Astrocyte of the hippocampus (primary cell): ENCODE data around the gene GGACT.
A peak's percentile ranks its signal among the peaks of the same experiment; 100 is the strongest.

ENCODE experiments used
- DNase-seq: peaks from one replicate; pipeline ENCODE4 v3.0.0; 2011; ENCODE audit warnings: low read depth, low spot score

Gene GGACT

GRCh38 chr13:100549316-100549715 is 39.3 kb downstream of the GGACT start:
- no peak for DNase-seq

GRCh38 chr13:100547791-100548201 is 40.8 kb downstream of the GGACT start:
- DNase-seq, result peak; percentile 42

DNA sequence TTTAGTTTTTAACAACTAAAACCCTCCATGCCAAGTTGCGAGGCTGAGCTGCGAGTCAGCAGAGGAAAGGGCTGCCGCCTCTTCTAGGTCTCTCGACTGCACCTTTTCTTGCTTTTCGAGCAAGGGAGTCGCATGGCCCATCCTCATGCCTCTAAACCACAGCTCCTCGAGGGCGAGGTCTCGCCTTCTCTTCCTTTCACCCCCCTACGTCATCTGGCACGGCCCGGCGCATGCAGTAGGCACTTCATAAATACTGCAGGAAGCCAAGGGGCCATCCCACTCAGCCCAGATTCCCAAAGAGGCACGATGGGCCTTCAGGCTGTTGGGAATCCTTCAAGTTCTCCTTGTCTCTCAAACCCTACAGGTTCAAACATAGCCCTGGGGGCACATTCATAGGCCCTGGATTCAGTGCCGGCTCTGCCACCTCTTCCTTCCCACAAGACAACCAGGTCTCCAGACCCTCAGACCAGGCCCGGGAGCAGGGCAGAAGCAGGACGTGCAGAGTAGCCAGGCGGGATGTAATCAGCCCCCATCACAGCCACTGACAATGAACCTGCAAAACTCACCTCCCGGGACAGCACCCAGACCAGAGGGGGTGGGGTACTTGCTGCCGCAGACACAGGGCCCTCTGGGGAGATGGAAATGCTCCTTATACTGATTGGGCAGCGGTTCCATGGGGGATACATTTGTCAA is 41.7 kb downstream of the GGACT start:
- no peak for DNase-seq

DNA sequence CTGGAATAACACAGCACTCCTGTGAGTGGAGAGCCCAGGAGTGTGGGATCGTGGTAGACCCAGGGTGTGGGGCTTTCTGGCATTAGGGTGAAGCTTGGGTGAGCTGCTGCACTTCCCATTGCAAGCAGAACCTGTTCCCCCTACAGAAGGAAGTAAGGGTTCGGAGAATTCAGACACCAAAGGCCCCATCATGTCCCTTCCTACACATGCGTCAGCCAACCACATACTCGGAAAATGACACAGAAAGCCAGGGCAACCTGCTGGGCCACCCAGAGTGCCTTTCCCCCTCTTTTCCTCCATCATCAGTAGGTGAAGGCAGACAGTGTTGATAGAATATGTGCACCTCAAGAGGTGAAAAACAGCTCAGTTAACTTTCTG is 42.9 kb downstream of the GGACT start:
- DNase-seq, result no peak

- no peak for DNase-seq
These were observed 43.5 kb downstream of the GGACT start for GRCh38 chr13:100544866-100545683.

DNA sequence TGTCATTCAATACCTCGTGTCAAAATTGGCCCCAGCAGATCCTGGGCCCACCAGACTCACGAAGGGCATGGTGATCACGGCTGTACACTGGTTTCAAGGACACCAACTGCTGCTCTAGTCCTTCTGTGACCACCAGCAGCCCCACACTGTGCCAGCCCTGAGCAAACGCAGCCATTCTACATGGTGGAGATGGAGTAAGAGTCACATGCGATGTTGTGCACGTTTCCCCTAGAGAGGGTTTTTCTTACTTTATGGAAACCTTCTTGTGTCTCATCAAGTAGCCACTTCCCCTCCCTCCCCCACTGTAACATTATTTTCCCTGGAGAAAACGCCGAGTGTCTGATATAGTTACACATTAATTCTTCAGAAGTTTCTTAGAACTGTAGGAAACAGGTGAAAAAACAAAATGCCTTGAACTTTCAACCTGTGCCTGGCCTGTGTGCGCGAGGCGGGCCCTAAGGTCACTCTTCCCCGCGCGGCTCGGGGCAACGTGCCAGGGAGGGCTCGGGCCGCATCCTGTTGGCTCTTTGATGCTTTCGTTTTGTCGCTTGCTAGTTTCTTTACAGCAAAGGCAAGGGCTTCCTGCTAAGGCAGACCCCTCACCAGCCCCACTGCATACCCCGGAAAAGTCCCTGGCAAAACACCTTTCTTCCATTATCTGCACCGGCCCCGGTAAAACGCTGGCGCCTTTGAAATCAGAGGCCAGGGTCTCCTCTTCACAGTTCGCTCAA is 44.6 kb downstream of the GGACT start:
- no peak for DNase-seq

- DNase-seq, result peak; percentile 43
These were observed 45.8 kb downstream of the GGACT start for GRCh38 chr13:100542826-100543156.

DNA sequence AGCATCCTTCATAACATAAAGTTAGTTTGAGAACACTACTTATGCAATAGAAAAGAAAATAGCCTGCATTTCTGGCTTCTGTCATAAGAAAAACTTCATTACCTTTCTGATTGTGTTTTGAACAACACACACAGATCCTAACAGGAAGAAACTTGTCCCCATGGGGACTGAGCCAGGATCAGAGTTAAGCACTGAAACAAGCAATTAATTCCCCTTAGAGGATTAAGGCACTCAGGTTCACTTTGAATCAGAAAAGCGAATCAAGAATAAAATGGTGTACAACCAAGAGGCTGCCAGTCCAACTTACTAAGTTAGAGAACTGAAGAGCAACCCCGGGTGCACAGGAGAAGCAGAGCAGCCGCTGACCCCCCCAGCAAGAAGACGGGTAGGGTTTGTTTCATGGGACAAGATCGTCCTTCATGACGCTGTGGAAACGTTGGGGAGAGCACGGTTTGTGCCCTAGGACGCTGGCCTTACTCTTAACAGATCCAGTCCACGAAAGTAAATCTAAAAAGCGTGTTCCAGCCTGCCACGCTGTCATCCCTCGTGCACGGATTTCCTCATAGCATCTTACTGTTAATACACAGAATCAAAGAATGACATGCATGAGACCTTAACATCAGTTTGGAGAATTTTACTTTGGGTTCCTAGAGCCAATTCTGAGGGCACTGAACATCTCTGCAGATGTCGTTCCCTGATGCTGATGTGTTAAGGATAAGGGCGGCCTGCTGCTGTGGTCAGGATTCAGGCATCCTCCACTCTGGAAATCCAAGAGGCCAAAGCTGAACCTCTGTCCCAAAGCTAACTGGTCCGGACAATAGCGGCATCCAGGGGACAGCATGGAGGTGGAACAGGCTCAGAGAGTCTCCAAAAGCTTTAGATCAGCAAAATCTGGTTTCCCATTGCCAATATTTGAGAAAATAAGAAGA is 46.4 kb downstream of the GGACT start:
- no peak for DNase-seq

DNA sequence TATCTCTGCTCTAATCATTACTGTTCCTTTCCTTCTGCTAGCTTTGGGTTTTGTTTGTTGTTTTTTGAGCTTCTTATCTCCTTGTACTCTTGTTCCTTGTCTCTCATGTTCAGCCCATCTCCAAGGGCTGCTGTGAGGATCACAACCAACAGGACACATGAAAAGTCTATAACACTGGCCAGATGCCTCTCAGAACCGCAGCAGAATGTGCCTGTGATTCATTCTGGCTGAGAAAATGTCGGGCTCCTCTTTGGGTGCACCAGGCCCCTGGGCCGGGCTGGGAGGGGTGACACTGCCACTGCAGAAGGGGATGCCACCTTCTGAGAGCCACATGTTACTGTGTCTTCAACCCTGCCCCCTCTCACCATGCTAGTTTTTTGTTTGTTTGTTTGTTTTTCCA is 48.0 kb downstream of the GGACT start:
- DNase-seq, result no peak

- no peak for DNase-seq
These were observed 50.6 kb downstream of the GGACT start for GRCh38 chr13:100537951-100538462.

DNA sequence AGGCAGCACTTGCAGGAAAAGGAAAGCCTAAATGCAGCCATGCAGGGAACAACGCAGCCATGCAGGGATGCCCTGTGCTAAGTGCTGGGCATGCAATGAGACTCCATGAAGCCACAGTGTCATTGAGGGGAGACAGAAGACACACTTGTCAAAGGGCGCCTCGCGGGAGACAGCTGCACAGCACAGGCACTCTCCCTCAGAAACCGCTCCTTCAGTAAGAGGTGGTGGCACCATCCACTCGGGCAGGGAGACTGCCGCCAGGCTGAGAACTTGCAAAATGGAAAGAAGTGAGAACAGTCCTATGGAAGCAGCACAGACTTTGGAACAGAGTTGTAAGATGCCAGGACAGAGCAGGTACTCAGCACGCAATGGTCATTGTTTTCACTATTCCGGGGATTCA is 51.1 kb downstream of the GGACT start:
- no peak for DNase-seq

DNA sequence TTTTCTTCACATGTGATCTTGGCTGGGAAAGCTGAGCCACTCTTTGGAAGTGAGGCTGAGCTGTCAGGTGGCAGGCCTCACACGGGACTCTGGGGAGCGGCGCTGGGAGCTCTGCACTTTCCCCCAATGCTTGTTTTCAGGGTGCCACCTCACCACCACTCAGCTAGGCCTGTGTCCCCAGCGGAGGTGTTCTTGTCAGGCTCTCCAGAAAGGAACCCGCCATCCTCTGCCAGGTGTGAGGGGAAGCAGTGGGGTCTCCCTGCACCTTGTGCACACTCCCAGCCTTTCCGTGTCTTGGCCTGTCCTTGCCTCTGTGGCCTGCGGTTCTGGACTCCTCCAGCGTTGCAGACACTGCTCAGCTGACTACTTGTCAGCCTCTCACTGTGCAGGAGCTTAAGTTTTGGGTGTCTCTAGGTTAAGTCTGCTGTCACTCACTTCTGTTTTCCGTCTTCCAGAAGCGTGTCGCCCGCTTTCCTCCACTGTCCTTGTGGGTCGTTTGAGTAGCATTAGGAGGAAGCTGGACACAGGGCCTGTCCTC is 51.9 kb downstream of the GGACT start:
- no peak for DNase-seq

GRCh38 chr13:100535426-100536135 is 53.0 kb downstream of the GGACT start:
- no peak for DNase-seq

DNA sequence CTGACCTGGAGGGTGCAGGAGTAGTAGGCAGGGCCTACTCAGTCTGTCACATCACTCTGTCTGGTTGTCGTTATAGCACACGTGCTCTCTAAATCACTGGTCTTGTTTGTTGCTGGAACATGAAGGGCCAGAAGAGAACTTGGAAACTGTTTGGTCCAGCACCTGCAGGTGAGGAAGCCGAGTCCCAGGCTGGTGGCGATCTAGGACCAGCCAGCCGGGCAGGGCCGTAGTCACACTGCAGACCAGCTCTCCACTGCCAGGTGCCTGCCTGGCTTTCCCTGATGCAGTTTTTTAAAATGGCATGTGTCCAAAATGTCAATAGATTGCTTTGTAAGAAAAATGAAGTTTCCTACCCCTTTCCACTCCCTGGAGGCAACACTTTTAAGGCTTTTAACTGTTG is 53.7 kb downstream of the GGACT start:
- no peak for DNase-seq

- no peak for DNase-seq
These were observed 54.3 kb downstream of the GGACT start for GRCh38 chr13:100534147-100534843.

DNA sequence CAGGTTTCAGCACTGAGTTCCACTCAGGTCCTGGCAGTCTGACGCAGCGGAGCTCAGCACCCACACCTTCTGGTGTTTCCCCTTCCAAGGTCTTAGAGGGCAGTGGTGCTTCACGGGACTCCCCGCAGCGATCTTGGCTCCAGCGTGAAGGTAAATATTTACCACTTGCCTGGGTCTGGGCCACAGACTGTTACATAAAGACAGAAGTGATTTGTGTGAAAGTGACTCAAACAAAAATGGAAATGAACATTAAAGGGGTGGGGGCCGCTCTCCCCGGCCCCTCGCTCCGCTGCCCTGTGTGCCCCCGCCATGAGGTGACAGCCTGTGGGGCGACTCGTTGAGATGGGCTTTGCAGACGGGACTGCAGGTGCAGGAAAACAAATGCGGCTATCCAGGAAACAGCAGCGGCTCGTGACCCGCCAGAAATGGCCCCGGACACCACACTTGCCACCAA is 55.0 kb downstream of the GGACT start:
- DNase-seq, result no peak

DNA sequence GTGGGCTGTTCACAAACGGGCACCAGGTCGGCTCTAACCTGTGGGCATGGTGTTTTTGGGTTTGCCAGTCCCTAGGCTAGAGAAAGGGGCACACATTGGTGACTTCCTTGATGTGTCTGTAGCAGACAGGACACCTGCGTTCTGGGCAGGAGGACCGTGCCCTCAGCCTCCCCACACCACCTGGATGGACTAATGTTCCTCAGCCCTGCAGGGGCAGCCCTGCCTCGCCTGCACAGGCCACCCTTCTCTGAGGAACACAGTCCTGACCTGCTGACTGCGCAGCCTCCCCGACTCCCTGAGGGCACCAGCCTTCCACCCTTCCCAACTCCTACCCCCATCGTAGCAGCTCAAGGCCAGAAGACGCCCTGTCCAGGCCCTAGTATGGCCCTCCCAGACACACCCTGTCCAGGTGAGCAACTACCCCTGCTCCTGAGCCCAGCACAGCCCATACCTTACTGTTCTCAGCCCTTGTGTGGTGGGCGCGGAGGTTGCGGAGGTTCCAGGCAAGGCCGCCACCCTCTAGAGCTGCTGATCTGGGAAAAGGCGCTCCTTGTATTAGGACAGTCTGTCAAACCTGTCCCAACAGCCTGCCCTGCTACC is 55.7 kb downstream of the GGACT start:
- DNase-seq, result no peak

DNA sequence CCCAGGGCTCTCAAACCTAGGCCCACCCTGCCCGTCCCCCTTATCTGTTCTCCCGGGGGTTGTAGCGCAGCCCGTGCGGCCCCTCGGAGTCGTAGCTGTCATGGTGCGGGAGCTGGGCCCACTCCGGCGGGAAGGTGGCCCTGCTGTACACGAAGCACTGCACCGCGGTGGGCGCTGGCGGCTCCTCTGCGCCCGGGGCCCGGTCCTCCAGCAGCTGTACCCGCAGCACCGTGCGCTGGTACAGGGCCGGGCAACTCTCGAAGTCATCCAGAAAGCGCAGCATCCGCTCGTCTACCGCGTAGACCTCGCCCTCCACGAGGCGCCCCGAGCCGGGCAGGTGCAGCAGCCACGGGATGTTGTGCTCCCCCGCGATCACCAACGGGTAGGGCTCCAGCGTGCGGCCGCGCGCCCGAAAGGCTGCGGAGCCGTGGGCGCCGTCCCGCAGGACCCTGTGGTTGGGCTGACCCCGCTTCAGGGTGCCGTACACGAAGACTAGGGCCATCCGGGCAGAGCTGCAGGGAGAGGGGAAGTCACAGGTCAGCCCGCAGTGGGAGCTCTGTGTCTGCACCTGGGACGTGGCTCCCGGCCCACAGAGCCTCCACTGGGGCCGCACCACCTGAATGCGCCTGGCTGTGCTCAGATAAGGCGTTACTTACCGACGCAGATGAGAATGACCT is 56.4 kb downstream of the GGACT start:
- DNase-seq, result no peak
